SK-N-SH (cell line): Measurements from ENCODE around the gene MET. TPM values are rescaled to one million over a fixed set of nuclear protein-coding genes. Genes with fewer than 3 reads are reported as not detected.

ENCODE experiments used
- CTCF ChIA-PET: fragments of 300-600, 350-600 bp; formaldehyde crosslinking; extraction: SDS; loops from one replicate; lab custom pipeline; 2021; lab: Yijun Ruan, JAX
- POLR2A ChIA-PET: fragments of 350-600 bp; sonication (Branson Sonifier 250); formaldehyde crosslinking; extraction: SDS; loops from one replicate; lab custom pipeline; 2020; ENCODE audit warnings: antibody characterized with exemption, inconsistent platforms; lab: Yijun Ruan, JAX
- DNase-seq: peaks from one replicate; pipeline ENCODE4 v3.0.0; 2012
- H2AFZ ChIP-seq: fragments of 200-600 bp; sonication (generic); 2 replicates; pipeline ENCODE4 v1.8.1; 2016; ENCODE audit warnings: antibody characterized with exemption, mild to moderate bottlenecking, low read depth
- H3F3A ChIP-seq: fragments of 200-600 bp; sonication (generic); replicated peaks from 2 replicates; pipeline ENCODE3; 2016; ENCODE audit warnings: antibody characterized with exemption, mild to moderate bottlenecking; ENCODE audit not compliant: insufficient read depth
- H3K27ac ChIP-seq, 2 experiments: fragments of 200-500 bp in 1 of 2; fragments of 200-600 bp in 1 of 2; sonication (Bioruptor generic) in 1 of 2; sonication (generic), shearing (Covaris generic) in 1 of 2; 2 replicates each; pipeline versions ENCODE4 v1.5.1 to v1.6.1; 2014 to 2016; ENCODE audit warnings: low read depth in 2 of 2, inconsistent platforms in 1 of 2, low read length in 1 of 2, mild to moderate bottlenecking in 1 of 2, mixed read lengths in 1 of 2
- H3K27me3 ChIP-seq: fragments of 200-600 bp; sonication (generic), shearing (Covaris generic); 2 replicates; pipeline ENCODE4 v1.6.1; 2016; ENCODE audit warnings: mixed run types; ENCODE audit not compliant: insufficient read depth
- H3K36me3 ChIP-seq, 2 experiments: fragments of 200-500 bp in 1 of 2; fragments of 200-600 bp in 1 of 2; sonication (Bioruptor generic) in 1 of 2; sonication (generic) in 1 of 2; replicated peaks in 1 of 2; 2 replicates each; pipeline versions ENCODE3 to v1.5.1; 2014 to 2016; ENCODE audit warnings: low read length in 1 of 2, mild to moderate bottlenecking in 1 of 2; ENCODE audit not compliant: insufficient read depth in 2 of 2, control insufficient read depth in 1 of 2
- H3K4me1 ChIP-seq, 2 experiments: fragments of 200-500 bp in 1 of 2; fragments of 200-600 bp in 1 of 2; sonication (Bioruptor generic) in 1 of 2; sonication (generic), shearing (Covaris generic) in 1 of 2; 2 replicates each; pipeline versions ENCODE4 v1.5.1 to v1.6.1; 2014 to 2016; ENCODE audit warnings: low read depth in 1 of 2, low read length in 1 of 2, mixed run types in 1 of 2; ENCODE audit not compliant: insufficient read depth in 2 of 2, control insufficient read depth in 1 of 2
- H3K4me2 ChIP-seq: fragments of 200-600 bp; sonication (generic), shearing (Covaris generic); 2 replicates; pipeline ENCODE4 v1.6.1; 2017; ENCODE audit warnings: mixed run types
- H3K4me3 ChIP-seq, 2 experiments: fragments of 200-500 bp in 1 of 2; fragments of 200-600 bp in 1 of 2; sonication (Bioruptor generic) in 1 of 2; sonication (generic), shearing (Covaris generic) in 1 of 2; 2 replicates each; pipeline versions ENCODE4 v1.5.1 to v1.8.1; 2014 to 2016; ENCODE audit warnings: low read depth in 2 of 2, inconsistent platforms in 1 of 2, low read length in 1 of 2, mild to moderate bottlenecking in 1 of 2, mixed read lengths in 1 of 2, moderate library complexity in 1 of 2
- H3K79me2 ChIP-seq: fragments of 200-600 bp; sonication (generic); 2 replicates; pipeline ENCODE4 v1.8.1; 2017; ENCODE audit warnings: mild to moderate bottlenecking; ENCODE audit not compliant: insufficient read depth
- H3K9ac ChIP-seq: fragments of 200-600 bp; sonication (generic); 2 replicates; pipeline ENCODE4 v1.6.1; 2017; ENCODE audit warnings: mixed run types
- H3K9me2 ChIP-seq: fragments of 200-600 bp; sonication (generic); 2 replicates; pipeline ENCODE4 v1.6.1; 2017; ENCODE audit warnings: mixed run types
- H3K9me3 ChIP-seq: fragments of 200-600 bp; sonication (generic); 2 replicates; pipeline ENCODE4 v1.6.1; 2017; ENCODE audit warnings: mixed run types, mild to moderate bottlenecking, moderate library complexity
- H4K20me1 ChIP-seq: fragments of 200-600 bp; sonication (generic); 2 replicates; pipeline ENCODE4 v1.6.1; 2017; ENCODE audit warnings: mild to moderate bottlenecking, mixed run types; ENCODE audit not compliant: insufficient read depth
- CHD2 ChIP-seq: fragments of 150-350 bp; IDR thresholded peaks from 2 replicates; pipeline ENCODE4 v1.6.1; 2018; ENCODE audit warnings: low read length; ENCODE audit not compliant: partially characterized antibody
- FOSL2 ChIP-seq: IDR thresholded peaks from 2 replicates; pipeline ENCODE4 v1.4.0; 2012; ENCODE audit warnings: low read depth, mild to moderate bottlenecking, moderate library complexity, borderline replicate concordance
- GATA2 ChIP-seq: sonication (generic); formaldehyde crosslinking; IDR thresholded peaks from 2 replicates; pipeline ENCODE4 v1.5.0; 2020; ENCODE audit warnings: mild to moderate bottlenecking, missing genetic modification reagents
- NRF1 ChIP-seq: IDR thresholded peaks from 2 replicates; pipeline ENCODE4 v1.6.1; 2012; ENCODE audit warnings: low read depth, mild to moderate bottlenecking, low read length
- POLR2AphosphoS5 ChIP-seq: IDR thresholded peaks from 2 replicates; pipeline ENCODE4 v1.6.1; 2012; ENCODE audit warnings: low read depth, low read length
- RAD21 ChIP-seq: IDR thresholded peaks from 2 replicates; pipeline ENCODE4 v1.6.1; 2012; ENCODE audit warnings: mild to moderate bottlenecking, low read length
- WGBS: methylation state at CpG from one replicate; pipeline ENCODE4 v1.1.6; 2017; ENCODE audit warnings: low lambda C conversion rate; 5-methylcytosine and 5-hydroxymethylcytosine counted together
- polyA plus RNA-seq, 3 experiments: library from polyadenylated mRNA; depleted of rRNA; stranded (reverse); fragments of >200 nt; gene quantifications; 2 replicates each; pipeline ENCODE4 v1.2.3, GENCODE V29; 2012
- TF ChIP-seq, protein P1 (sequence below): IDR thresholded peaks from 2 replicates; pipeline ENCODE4 v1.6.1; 2012; ENCODE audit warnings: mild to moderate bottlenecking, low read depth, low read length, moderate library complexity
- TF ChIP-seq, protein P2 (sequence below): IDR thresholded peaks from 2 replicates; pipeline ENCODE4; 2012
- TF ChIP-seq, protein P3 (sequence below): IDR thresholded peaks from 2 replicates; pipeline ENCODE4 v1.4.0; 2012; ENCODE audit warnings: low read depth
- TF ChIP-seq, protein P4 (sequence below): fragments of 150-350 bp; IDR thresholded peaks from 2 replicates; pipeline ENCODE4 v1.6.1; 2016; ENCODE audit warnings: mild to moderate bottlenecking, low read depth, low read length
- TF ChIP-seq, protein P5 (sequence below): fragments of 200-600 bp; sonication (generic); IDR thresholded peaks from 2 replicates; pipeline ENCODE4 v1.6.1; 2017; ENCODE audit warnings: antibody characterized with exemption, mild to moderate bottlenecking, moderate library complexity

MET gene
- polyA plus RNA-seq, 1 of the 3 experiments (the other 2 are of a cell fraction) = 38.7 TPM

DNA sequence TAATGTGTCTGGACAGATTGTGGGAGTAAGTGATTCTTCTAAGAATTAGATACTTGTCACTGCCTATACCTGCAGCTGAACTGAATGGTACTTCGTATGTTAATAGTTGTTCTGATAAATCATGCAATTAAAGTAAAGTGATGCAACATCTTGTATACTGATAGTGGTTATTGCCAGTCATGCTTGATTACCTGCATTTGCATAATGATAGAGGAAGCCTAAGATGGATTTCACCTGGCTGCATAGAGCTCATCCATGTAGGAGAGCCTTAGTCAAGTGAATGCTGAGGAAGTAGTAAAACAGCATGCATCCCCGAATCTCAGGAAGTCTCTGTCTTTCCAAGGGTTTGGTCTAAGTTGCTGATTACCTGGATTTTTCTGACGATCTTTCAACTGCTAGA is 126.2 kb downstream of the MET start:
- H3K79me2 ChIP-seq = no peaks in the 10 kb centered on the region
- DNase-seq = no peak
- peaks cover 23% of the 10 kb centered on the region for H3F3A ChIP-seq
- POLR2A ChIA-PET = no interaction called here
- no peak overlapping the region for H2AFZ ChIP-seq
- TF ChIP-seq, protein P1, sequence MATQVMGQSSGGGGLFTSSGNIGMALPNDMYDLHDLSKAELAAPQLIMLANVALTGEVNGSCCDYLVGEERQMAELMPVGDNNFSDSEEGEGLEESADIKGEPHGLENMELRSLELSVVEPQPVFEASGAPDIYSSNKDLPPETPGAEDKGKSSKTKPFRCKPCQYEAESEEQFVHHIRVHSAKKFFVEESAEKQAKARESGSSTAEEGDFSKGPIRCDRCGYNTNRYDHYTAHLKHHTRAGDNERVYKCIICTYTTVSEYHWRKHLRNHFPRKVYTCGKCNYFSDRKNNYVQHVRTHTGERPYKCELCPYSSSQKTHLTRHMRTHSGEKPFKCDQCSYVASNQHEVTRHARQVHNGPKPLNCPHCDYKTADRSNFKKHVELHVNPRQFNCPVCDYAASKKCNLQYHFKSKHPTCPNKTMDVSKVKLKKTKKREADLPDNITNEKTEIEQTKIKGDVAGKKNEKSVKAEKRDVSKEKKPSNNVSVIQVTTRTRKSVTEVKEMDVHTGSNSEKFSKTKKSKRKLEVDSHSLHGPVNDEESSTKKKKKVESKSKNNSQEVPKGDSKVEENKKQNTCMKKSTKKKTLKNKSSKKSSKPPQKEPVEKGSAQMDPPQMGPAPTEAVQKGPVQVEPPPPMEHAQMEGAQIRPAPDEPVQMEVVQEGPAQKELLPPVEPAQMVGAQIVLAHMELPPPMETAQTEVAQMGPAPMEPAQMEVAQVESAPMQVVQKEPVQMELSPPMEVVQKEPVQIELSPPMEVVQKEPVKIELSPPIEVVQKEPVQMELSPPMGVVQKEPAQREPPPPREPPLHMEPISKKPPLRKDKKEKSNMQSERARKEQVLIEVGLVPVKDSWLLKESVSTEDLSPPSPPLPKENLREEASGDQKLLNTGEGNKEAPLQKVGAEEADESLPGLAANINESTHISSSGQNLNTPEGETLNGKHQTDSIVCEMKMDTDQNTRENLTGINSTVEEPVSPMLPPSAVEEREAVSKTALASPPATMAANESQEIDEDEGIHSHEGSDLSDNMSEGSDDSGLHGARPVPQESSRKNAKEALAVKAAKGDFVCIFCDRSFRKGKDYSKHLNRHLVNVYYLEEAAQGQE = no peak
- TF ChIP-seq, protein P2, sequence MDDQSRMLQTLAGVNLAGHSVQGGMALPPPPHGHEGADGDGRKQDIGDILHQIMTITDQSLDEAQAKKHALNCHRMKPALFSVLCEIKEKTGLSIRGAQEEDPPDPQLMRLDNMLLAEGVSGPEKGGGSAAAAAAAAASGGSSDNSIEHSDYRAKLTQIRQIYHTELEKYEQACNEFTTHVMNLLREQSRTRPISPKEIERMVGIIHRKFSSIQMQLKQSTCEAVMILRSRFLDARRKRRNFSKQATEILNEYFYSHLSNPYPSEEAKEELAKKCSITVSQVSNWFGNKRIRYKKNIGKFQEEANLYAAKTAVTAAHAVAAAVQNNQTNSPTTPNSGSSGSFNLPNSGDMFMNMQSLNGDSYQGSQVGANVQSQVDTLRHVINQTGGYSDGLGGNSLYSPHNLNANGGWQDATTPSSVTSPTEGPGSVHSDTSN = no peak
- TF ChIP-seq, protein P3, sequence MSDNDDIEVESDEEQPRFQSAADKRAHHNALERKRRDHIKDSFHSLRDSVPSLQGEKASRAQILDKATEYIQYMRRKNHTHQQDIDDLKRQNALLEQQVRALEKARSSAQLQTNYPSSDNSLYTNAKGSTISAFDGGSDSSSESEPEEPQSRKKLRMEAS = no peak
- TF ChIP-seq POLR2AphosphoS5 = no peak
- TF ChIP-seq NRF1 = no peak
- TF ChIP-seq FOSL2 = no peak
- TF ChIP-seq CHD2 = no peak
- TF ChIP-seq, protein P4, sequence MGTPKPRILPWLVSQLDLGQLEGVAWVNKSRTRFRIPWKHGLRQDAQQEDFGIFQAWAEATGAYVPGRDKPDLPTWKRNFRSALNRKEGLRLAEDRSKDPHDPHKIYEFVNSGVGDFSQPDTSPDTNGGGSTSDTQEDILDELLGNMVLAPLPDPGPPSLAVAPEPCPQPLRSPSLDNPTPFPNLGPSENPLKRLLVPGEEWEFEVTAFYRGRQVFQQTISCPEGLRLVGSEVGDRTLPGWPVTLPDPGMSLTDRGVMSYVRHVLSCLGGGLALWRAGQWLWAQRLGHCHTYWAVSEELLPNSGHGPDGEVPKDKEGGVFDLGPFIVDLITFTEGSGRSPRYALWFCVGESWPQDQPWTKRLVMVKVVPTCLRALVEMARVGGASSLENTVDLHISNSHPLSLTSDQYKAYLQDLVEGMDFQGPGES = no peak
- TF ChIP-seq GATA2 = no peak
- TF ChIP-seq, protein P5, sequence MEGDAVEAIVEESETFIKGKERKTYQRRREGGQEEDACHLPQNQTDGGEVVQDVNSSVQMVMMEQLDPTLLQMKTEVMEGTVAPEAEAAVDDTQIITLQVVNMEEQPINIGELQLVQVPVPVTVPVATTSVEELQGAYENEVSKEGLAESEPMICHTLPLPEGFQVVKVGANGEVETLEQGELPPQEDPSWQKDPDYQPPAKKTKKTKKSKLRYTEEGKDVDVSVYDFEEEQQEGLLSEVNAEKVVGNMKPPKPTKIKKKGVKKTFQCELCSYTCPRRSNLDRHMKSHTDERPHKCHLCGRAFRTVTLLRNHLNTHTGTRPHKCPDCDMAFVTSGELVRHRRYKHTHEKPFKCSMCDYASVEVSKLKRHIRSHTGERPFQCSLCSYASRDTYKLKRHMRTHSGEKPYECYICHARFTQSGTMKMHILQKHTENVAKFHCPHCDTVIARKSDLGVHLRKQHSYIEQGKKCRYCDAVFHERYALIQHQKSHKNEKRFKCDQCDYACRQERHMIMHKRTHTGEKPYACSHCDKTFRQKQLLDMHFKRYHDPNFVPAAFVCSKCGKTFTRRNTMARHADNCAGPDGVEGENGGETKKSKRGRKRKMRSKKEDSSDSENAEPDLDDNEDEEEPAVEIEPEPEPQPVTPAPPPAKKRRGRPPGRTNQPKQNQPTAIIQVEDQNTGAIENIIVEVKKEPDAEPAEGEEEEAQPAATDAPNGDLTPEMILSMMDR = no peak
- no peak for TF ChIP-seq RAD21
- TF ChIP-seq, all 33 proteins: peak for 0
- H3K27me3 ChIP-seq = peaks cover 26% of the 10 kb centered on the region; the same call in 1 of the 2 replicates
- H4K20me1 ChIP-seq = no peaks in the 10 kb centered on the region
- H3K36me3 ChIP-seq = peaks cover 0 to 5% of the 10 kb centered on the region in 2 experiments
- no peak overlapping the region for H3K4me3 ChIP-seq
- whole genome bisulfite sequencing = 59% methylated on average over 3 of the region's 3 CpGs
- H3K27ac ChIP-seq = no peak overlapping the region
- H3K9ac ChIP-seq = no peak overlapping the region
- no peaks in the 10 kb centered on the region for H3K9me2 ChIP-seq
- peaks cover 0 to 13% of the 10 kb centered on the region in 2 experiments; a peak in 2 of 4 replicates for H3K4me1 ChIP-seq
- no peak overlapping the region for H3K4me2 ChIP-seq
- no peaks in the 10 kb centered on the region for H3K9me3 ChIP-seq
- CTCF ChIA-PET = interaction anchor here (1.3 to 1.4 kb wide), 2 partner anchors 12 kb away, joined by 3 to 4 read pairs; no protein-coding TSS in a partner anchor
